ENCODE results near the gene CRACDL.

GRCh38 chr2:98807929-98808328 lies 128.1 kb downstream of the CRACDL start:
- TF ChIP-seq, protein P1, sequence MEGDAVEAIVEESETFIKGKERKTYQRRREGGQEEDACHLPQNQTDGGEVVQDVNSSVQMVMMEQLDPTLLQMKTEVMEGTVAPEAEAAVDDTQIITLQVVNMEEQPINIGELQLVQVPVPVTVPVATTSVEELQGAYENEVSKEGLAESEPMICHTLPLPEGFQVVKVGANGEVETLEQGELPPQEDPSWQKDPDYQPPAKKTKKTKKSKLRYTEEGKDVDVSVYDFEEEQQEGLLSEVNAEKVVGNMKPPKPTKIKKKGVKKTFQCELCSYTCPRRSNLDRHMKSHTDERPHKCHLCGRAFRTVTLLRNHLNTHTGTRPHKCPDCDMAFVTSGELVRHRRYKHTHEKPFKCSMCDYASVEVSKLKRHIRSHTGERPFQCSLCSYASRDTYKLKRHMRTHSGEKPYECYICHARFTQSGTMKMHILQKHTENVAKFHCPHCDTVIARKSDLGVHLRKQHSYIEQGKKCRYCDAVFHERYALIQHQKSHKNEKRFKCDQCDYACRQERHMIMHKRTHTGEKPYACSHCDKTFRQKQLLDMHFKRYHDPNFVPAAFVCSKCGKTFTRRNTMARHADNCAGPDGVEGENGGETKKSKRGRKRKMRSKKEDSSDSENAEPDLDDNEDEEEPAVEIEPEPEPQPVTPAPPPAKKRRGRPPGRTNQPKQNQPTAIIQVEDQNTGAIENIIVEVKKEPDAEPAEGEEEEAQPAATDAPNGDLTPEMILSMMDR (IDR thresholded peaks at IDR 0.05; ENCODE audit: low read depth, low read length, poor library complexity, severe bottlenecking): no peak
- TF ChIP-seq EZH2phosphoT487 (IDR thresholded peaks at IDR 0.05; ENCODE audit: borderline replicate concordance, low read length): no peak

Measured in DOHH2 (cell line).